Dendritic cell treated with granulocyte-macrophage colony-stimulating factor and Interleukin-4, amounts not matched to agents 40 ng/mL and 50 ng/mL, for 4 days (primary cell): ENCODE measurements around the gene DPP4.

ENCODE experiments used
- H3K27ac Mint-ChIP-seq: one replicate; pipeline ENCODE4 v1.8.0; 2022; ENCODE audit warnings: mild to moderate bottlenecking, mixed read lengths
- H3K27me3 Mint-ChIP-seq: one replicate; pipeline ENCODE4 v1.8.0; 2022; ENCODE audit warnings: mild to moderate bottlenecking, mixed read lengths
- H3K36me3 Mint-ChIP-seq: one replicate; pipeline ENCODE4 v1.8.0; 2022; ENCODE audit warnings: low read depth, mixed read lengths
- H3K4me1 Mint-ChIP-seq: one replicate; pipeline ENCODE4 v1.8.0; 2022; ENCODE audit warnings: low read depth, mixed read lengths
- H3K4me3 Mint-ChIP-seq: one replicate; pipeline ENCODE4 v1.8.0; 2022; ENCODE audit warnings: mild to moderate bottlenecking, moderate library complexity, mixed read lengths
- H3K9me3 Mint-ChIP-seq: one replicate; pipeline ENCODE4 v1.8.0; 2022; ENCODE audit warnings: mixed read lengths
- intact Hi-C: fragments of 100-400 bp; cut with micrococcal nuclease; formaldehyde crosslinking; loops from one replicate; pipeline ENCODE4 v1.15.0; 2022

DPP4 gene

DNA sequence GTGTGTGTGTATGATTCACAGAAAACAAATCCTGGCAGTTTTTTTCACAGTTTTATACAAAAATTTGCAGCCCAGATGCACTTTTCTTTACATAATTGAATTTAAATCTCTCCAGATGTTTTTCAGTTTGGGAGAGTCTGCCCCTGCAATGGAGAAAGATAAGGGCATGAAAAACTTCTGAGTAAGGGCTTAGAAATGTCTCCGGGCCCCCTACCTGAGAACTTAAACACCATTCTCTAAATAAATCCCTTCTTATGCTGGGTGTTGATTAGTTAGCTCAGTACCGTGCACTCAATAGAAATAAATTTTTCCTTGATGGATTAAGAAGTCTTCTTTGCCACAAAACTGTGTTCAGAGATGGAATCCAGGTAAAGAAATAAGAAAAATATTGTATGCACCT, 64.5 kb downstream of the DPP4 start:
- Mint-ChIP-seq H3K4me1 (peaks cover 20% of the 10 kb centered on the region), H3K27ac (no peak overlapping the region), H3K36me3 (no peaks in the 10 kb centered on the region), H3K27me3 (no peaks in the 10 kb centered on the region), H3K4me3 (no peak overlapping the region), H3K9me3 (no peaks in the 10 kb centered on the region)
- intact Hi-C loops = loop anchor here (10.0 kb wide), 1 partner anchor 425 kb away; no protein-coding TSS in a partner anchor

DNA sequence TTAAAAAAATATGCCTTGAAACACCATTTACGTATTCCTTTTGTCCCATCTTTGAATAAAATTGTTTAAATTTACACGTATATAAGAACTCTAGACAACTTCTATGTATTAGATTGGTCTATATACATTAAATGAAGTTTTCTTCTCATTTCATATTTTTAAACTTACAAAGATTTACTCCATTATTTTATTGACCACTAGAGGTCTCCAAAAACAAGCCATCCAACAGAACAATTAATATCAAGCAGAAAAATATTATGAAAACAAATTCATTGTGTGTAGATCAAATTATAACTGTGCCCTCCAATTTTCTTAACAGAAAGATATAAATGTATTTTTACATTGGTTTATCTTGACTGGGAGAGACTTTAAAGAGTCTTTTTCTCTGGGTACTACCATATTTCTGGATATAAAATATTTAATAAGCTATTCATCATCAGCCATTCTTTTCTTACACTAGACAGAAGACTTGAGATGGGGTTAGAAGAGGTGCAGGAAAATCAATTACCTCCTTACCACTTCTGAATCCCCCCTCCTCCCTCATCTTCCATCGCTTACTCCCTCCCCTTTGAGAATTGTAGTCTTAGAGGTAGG, 66.5 kb downstream of the DPP4 start:
- intact Hi-C loops = loop anchor here (1.0 to 10.0 kb wide), 2 partner anchors 117 to 423 kb away; no protein-coding TSS in a partner anchor
- H3K27me3 Mint-ChIP-seq = no peaks in the 10 kb centered on the region

DNA sequence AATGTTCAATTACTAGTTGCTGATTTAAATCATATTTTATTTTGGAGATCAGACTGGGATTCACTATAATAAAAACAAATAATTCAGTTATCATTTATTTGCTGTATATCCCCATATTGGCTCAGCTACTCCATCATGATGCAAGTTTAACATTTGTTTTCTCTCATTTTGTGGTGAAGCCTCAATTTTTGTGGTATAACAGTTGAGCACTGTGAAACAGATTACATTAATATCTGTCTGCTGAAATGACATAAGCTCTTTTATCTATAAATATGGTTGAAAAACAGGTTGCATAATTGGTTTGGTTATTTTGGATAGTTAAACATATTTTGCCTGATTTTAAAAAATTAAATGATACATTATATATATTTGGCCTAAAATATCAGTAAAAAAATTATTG, 67.7 kb downstream of the DPP4 start:
- Mint-ChIP-seq H3K27me3 (no peaks in the 10 kb centered on the region), H3K9me3 (no peaks in the 10 kb centered on the region), H3K4me1 (peaks cover 32% of the 10 kb centered on the region), H3K27ac (no peak overlapping the region), H3K4me3 (no peak overlapping the region), H3K36me3 (no peaks in the 10 kb centered on the region)
- intact Hi-C loops = loop anchor here (10.0 kb wide), 1 partner anchor 422 kb away; no protein-coding TSS in a partner anchor

More for the DNA sequence above, 66.5 kb downstream of the DPP4 start:
- peaks cover 23% of the 10 kb centered on the region for H3K4me1 Mint-ChIP-seq
- H3K27ac Mint-ChIP-seq = no peak overlapping the region
- no peak overlapping the region for H3K4me3 Mint-ChIP-seq
- H3K9me3 Mint-ChIP-seq = no peaks in the 10 kb centered on the region
- no peaks in the 10 kb centered on the region for H3K36me3 Mint-ChIP-seq

GRCh38 chr2:162004031-162004430, 70.0 kb downstream of the DPP4 start:
- Mint-ChIP-seq H3K4me3 (no peak overlapping the region), H3K36me3 (no peaks in the 10 kb centered on the region), H3K27ac (peak overlapping the region; percentile 22), H3K27me3 (no peaks in the 10 kb centered on the region), H3K9me3 (no peaks in the 10 kb centered on the region), H3K4me1 (peaks cover 44% of the 10 kb centered on the region)
- intact Hi-C loops = loop anchor here (10.0 kb wide), 1 partner anchor 419 kb away; no protein-coding TSS in a partner anchor

DNA sequence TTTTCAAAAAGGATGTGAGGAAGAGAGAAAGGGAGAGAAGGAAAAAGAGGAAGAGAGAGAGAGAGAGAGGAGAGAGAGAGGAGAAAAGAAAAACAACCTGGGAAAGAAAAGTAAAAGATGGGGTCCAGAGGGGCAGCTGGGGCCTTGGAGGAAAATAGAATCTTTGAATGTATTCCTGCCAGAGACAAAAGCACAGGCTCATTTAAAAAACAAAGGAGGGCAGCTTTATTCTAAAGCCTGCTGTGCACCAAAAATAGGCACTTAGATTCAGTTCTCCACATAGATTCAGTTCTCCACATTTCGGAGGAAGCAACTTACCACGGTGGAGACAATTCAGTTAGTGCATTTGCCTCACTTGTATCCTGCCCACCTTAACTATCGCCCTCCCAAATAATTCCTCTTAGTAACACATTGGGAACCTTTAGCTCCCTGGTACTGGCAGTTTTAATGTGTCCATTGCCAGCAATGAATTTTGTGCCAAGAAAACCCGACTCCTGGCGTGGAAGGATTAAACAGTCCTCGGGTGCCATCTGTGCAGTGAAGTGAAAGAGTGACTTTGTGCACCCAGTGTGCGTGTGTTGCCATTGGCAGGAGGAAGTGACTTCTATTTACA, 71.3 kb downstream of the DPP4 start:
- Mint-ChIP-seq H3K4me1 (peaks cover 54% of the 10 kb centered on the region), H3K27me3 (no peaks in the 10 kb centered on the region), H3K27ac (peak overlapping the region; percentile 72), H3K4me3 (peak overlapping the region; percentile 44), H3K9me3 (no peaks in the 10 kb centered on the region), H3K36me3 (no peaks in the 10 kb centered on the region)
- intact Hi-C loops = loop anchor here (10.0 kb wide), 1 partner anchor 418 kb away; no protein-coding TSS in a partner anchor

- no peaks in the 10 kb centered on the region for H3K9me3 Mint-ChIP-seq
- H3K27ac Mint-ChIP-seq = peak overlapping the region; percentile 47
- H3K36me3 Mint-ChIP-seq = no peaks in the 10 kb centered on the region
- H3K4me1 Mint-ChIP-seq = peaks cover 62% of the 10 kb centered on the region
- no peaks in the 10 kb centered on the region for H3K27me3 Mint-ChIP-seq
- H3K4me3 Mint-ChIP-seq = no peak overlapping the region
- intact Hi-C loops = loop anchor here (10.0 kb wide), 1 partner anchor 416 kb away; no protein-coding TSS in a partner anchor
These were observed 73.6 kb downstream of the DPP4 start for GRCh38 chr2:162000431-162000830.

DNA sequence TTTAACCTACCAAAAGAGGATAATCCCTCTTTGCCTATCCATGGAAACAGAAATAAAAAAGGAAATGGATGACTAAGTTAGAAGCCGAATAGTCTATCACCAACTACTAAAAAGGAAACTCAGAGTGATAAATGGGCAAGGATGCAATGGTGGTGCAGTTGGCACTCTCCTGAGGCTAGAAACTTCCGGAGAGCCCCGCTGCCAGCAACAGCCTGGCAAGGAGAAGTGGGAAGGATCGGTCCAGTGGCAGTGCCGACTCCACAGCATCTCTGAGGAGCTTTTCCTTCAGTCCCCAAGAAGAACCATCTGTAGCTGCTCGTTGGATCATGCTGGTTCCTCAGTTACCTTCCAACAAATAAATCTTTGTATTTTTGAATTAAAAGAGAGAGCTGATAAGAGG, 74.7 kb downstream of the DPP4 start:
- intact Hi-C loops = loop anchor here (5.0 kb wide), 1 partner anchor 37 kb away; no protein-coding TSS in a partner anchor
- Mint-ChIP-seq H3K36me3 (no peaks in the 10 kb centered on the region), H3K4me1 (peaks cover 71% of the 10 kb centered on the region), H3K27me3 (no peaks in the 10 kb centered on the region), H3K9me3 (no peaks in the 10 kb centered on the region), H3K4me3 (no peak overlapping the region), H3K27ac (no peak overlapping the region)

- H3K27me3 Mint-ChIP-seq = no peaks in the 10 kb centered on the region
- no peak overlapping the region for H3K4me3 Mint-ChIP-seq
- intact Hi-C loops = loop anchor here (5.0 kb wide), 1 partner anchor 37 kb away; no protein-coding TSS in a partner anchor
- H3K36me3 Mint-ChIP-seq = no peaks in the 10 kb centered on the region
- H3K9me3 Mint-ChIP-seq = no peaks in the 10 kb centered on the region
- no peak overlapping the region for H3K27ac Mint-ChIP-seq
- H3K4me1 Mint-ChIP-seq = peaks cover 66% of the 10 kb centered on the region
These were observed 75.2 kb downstream of the DPP4 start for GRCh38 chr2:161998857-161999256.

GRCh38 chr2:161997916-161998471, 76.0 kb downstream of the DPP4 start:
- Mint-ChIP-seq H3K27ac (no peak overlapping the region), H3K4me1 (peaks cover 61% of the 10 kb centered on the region), H3K4me3 (no peak overlapping the region), H3K36me3 (no peaks in the 10 kb centered on the region), H3K27me3 (peaks cover 2% of the 10 kb centered on the region), H3K9me3 (no peaks in the 10 kb centered on the region)
- intact Hi-C loops = loop anchor here (5.0 kb wide), 1 partner anchor 36 kb away; no protein-coding TSS in a partner anchor

DNA sequence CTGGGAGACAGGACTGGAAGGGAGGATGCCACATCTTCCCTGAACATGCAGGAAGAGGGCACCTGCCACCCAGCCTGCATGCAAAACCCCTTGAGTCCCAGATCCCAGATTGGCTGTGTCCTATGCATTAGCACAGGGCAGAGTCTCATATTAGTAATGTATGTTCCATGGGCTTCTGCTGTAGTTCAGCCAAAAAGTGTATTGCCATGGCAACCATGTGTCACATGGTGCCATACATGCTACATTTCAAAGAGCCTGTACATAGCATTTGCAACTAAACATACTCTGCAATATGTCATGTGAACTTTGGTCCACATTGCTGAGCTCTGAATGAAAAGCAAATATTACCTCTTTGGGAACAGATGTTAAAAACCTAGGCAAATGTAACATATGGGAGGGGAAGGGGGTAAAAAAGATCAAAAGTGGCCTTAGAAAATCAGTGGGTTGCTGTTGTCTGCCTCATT, 78.4 kb downstream of the DPP4 start:
- no peak overlapping the region for H3K4me3 Mint-ChIP-seq
- peaks cover 2% of the 10 kb centered on the region for H3K27me3 Mint-ChIP-seq
- no peaks in the 10 kb centered on the region for H3K9me3 Mint-ChIP-seq
- H3K4me1 Mint-ChIP-seq = peaks cover 46% of the 10 kb centered on the region
- no peaks in the 10 kb centered on the region for H3K36me3 Mint-ChIP-seq
- intact Hi-C loops = loop anchor here (2.0 to 5.0 kb wide), 2 partner anchors 17 to 33 kb away; no protein-coding TSS in a partner anchor
- H3K27ac Mint-ChIP-seq = no peak overlapping the region

DNA sequence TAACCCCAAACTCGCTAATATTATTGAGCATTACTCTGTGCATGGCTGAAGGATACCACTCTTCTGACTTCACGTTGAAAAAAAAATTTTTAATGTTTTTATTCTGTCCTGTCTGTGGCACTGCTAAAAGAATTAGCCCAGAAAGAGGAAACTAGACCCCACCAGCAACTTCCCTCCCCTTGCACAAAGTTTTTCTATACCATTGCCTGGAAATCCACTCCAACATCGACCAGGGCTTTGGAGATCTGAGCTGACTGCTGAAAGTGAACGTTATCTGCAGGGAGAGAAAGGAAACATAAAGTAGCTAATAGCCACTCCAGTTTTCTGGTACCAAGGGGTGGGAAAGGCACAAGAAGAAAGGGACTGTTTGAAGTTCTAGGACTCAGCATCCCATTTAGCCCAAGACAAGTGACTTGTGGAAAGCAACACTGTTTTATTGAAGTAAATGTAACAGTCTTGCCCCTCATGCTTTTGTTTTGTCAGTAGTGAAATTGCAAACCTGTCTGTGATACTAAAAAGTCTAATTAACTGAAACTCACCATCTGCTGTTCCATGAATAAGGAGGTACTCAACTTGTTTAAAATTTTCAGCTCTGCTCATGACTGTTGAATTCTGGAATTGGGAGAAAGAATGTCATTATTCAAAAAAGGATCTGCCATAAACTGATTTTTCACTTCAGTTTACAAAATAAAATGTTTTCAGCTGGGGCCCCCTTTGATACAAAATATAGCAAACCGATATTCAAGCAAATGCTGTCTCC, 79.1 kb downstream of the DPP4 start:
- Mint-ChIP-seq H3K9me3 (no peaks in the 10 kb centered on the region), H3K27me3 (peaks cover 2% of the 10 kb centered on the region), H3K4me1 (peaks cover 45% of the 10 kb centered on the region), H3K4me3 (no peak overlapping the region), H3K27ac (peak overlapping the region; percentile 30), H3K36me3 (no peaks in the 10 kb centered on the region)
- intact Hi-C loops = loop anchor here (2.0 to 5.0 kb wide), 3 partner anchors 16 to 43 kb away; no protein-coding TSS in a partner anchor

- H3K4me1 Mint-ChIP-seq = peaks cover 30% of the 10 kb centered on the region
- H3K27me3 Mint-ChIP-seq = peaks cover 2% of the 10 kb centered on the region
- H3K27ac Mint-ChIP-seq = peak overlapping the region; percentile 85
- peak overlapping the region; percentile 27 for H3K4me3 Mint-ChIP-seq
- no peaks in the 10 kb centered on the region for H3K9me3 Mint-ChIP-seq
- intact Hi-C loops = loop anchor here (5.0 kb wide), 1 partner anchor 40 kb away; no protein-coding TSS in a partner anchor
- H3K36me3 Mint-ChIP-seq = no peaks in the 10 kb centered on the region
These were observed 81.5 kb downstream of the DPP4 start for GRCh38 chr2:161992531-161992930.

- Mint-ChIP-seq H3K36me3 (no peaks in the 10 kb centered on the region), H3K4me3 (no peak overlapping the region), H3K27ac (peak overlapping the region; percentile 85), H3K9me3 (no peaks in the 10 kb centered on the region), H3K27me3 (peaks cover 2% of the 10 kb centered on the region), H3K4me1 (peaks cover 30% of the 10 kb centered on the region)
- intact Hi-C loops = loop anchor here (5.0 kb wide), 1 partner anchor 40 kb away; no protein-coding TSS in a partner anchor
These were observed 82.0 kb downstream of the DPP4 start for GRCh38 chr2:161991991-161992390.
